CD4-positive, alpha-beta T cell treated with Interleukin-4 for 4 hours (primary cell): Measurements from ENCODE around the gene OMP.

Source experiments
- DNase-seq: peaks from one replicate; pipeline ENCODE4 v3.0.0-alpha.2; 2020

The OMP gene

GRCh38 chr11:77069969-77070582 is 32.6 kb upstream of the OMP start:
- no peak for DNase-seq

DNA sequence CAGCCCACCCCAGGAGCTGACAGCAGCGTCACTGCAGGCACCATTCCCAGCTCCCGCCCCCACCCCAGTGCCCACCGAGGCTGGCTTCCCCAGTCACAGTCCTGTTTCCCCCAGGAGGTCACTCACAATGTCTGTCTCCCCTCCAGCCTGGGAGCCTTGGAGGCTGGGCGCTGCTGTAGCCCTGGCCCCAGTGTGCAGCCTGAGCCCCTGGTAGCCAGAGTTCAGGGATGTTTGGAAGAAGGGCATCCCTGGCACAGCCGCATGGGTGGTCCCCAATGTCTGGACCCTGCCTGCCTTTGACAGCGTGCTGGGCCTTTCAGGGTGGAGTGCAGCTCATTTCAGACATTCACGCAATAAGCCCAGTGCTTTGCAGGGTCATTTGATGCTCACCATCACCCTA is 31.6 kb upstream of the OMP start:
- no peak for DNase-seq

GRCh38 chr11:77071671-77072605 is 30.7 kb upstream of the OMP start:
- DNase-seq = no peak

DNA sequence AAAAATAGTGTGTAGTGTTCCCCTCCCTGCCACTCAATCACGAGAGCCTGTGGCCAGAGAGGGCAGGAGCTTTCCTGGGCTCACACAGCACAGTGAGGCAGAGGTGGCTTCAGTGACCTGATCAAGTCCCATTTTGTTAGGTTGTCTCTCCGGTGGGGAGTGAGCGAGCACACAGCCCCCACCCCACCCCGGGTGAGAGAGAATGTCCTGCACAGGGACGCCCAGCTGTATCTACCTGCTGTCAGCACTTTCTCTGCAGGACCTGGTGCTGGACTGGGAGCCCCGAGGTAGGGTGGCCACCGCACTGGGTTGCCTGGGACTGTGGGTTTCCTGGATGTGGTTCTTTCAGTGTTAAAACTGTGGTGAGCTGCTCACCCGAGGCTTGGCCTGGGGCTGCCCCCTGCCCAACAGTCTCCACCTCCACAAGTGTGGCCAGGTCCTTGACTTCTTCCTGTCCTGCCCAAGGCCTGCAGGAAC is 29.8 kb upstream of the OMP start:
- no peak for DNase-seq

- DNase-seq = no peak
These were observed 29.2 kb upstream of the OMP start for GRCh38 chr11:77073328-77074001.

- no peak for DNase-seq
These were observed 28.4 kb upstream of the OMP start for GRCh38 chr11:77074205-77074604.

GRCh38 chr11:77074626-77075221 is 27.9 kb upstream of the OMP start:
- no peak for DNase-seq

- DNase-seq = no peak
These were observed 27.2 kb upstream of the OMP start for GRCh38 chr11:77075425-77075905.

GRCh38 chr11:77079666-77080065 is 23.0 kb upstream of the OMP start:
- DNase-seq = no peak

GRCh38 chr11:77080643-77081210 is 21.9 kb upstream of the OMP start:
- no peak for DNase-seq

GRCh38 chr11:77081381-77081851 is 21.2 kb upstream of the OMP start:
- DNase-seq = no peak

- no peak for DNase-seq
These were observed 20.4 kb upstream of the OMP start for GRCh38 chr11:77081976-77082836.

DNA sequence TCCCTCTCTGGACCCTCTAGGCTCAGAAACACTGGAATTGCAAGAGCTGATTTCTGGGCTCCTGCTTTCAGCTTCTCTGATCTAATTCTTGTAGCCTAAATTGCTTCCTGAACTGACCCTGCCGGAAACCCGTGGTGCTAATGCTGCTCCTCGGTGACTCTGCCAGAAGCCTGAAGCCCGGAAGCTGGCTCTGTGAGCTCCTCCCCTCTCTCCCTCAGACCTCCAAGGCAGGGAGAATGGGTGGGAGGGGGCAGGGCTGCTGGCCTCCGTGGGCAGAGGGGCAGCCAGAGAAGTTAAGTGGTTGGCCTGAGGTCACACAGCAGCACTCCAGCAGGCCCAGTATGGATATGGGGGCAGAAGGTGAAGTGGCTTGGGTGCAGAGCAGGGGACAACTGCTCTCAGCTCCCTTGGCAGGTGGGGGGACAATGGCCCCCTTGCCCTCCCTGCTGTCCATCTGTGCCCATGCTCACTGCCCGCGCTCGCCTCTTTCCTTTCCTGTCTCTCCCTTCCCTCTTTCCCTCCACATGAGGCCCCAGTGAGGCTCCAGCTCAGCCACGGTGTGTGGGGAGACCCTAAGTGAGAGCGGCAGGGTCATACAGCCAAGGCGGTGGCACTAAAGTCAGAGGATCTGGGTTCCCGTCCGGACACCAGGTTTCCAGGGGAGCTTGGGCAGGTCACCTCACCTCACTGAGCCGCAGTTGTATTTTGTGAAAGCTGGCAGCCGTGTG is 19.6 kb upstream of the OMP start:
- DNase-seq = peak; percentile 35

DNA sequence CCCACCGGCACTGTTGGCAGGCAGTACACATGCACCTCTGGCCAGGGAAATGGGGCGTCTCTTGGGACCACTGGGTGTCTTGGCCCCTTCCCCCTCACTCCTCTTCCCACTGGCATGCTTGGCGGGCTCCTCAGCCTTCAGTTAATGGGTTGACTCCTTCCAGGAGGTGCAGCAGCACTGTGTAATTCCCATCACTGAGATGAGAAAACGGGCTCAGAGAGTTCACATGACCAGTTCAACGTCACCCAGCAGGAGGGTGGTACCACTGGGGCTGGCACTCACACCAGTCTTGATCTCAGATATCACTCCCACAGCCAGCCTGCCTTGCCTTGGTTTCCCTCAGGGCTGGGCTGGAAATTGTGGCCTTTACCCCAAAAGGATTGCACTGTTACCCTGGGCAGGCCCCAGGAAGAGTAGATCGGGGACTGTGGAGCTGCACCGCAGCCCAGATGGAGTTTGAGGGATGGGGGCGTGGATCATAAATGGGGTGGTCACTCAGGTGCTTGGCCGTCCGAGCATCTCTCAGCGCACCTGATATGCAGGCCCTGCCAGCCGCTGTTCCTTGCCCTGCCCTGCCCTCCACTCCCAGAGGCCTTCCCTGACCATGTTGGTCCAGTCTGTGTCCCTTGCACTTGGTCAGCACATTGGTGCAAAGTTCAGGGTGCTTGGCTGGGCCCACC is 18.9 kb upstream of the OMP start:
- DNase-seq = no peak

DNA sequence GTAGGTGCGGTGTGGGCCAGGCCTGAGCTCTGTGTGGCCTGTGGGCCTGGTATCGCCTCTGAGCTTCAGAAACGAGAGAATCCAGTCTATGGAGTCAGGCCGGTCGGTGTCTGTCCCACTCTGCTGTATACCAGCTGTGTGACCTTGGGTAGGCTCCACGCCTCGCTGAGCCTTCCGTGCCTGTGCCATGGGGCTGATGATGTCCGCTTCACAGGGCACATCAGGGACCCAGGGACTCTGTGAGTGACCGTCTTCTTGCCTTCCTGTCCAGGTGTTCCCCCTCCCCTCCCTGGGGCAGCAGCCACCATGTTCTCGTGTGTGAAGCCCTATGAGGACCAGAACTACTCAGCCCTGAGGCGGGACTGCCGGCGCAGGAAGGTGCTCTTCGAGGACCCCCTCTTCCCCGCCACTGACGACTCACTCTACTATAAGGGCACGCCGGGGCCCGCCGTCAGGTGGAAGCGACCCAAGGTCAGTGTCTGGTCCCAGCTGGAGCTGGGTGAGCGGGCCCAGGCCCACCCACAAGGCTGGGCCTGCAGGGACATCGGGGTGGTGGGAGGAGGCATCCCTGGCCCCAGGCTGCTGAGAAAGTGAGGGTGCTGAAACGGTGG is 18.0 kb upstream of the OMP start:
- no peak for DNase-seq

- no peak for DNase-seq
These were observed 17.0 kb upstream of the OMP start for GRCh38 chr11:77085652-77086051.

- DNase-seq = no peak
These were observed 15.8 kb upstream of the OMP start for GRCh38 chr11:77086521-77087472.

DNA sequence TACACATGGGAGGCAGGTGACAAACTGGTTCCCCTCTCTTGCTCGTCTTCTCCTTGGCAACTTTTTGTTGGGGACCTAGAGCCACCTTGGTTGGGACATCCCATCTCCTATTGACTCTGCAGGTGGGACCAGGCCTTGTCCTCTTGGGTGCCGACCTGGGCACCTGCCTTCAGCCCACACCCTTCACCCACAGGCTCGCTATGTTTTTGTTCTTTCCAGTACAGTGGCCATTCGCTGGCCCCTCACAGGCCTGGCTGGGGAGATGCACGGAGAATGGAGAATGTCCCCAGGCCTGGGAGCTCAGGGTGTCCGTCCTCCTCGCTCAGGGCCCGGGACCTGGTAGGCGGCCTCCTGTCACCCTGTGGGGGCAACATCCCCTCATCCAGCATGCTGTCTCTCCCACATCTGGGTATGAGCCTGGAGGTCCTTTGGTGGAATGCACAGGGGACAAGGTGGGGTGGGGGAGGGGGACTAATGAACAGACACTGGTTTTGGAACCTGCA is 14.9 kb upstream of the OMP start:
- no peak for DNase-seq
